ENCODE results near the gene LENG8. TPM values are rescaled to one million over a fixed set of nuclear protein-coding genes. Genes with fewer than 3 reads are reported as not detected.

The LENG8 gene
- total RNA-seq, 3 donors from 2014 or later, result 157 to 214 (median 199) TPM

DNA sequence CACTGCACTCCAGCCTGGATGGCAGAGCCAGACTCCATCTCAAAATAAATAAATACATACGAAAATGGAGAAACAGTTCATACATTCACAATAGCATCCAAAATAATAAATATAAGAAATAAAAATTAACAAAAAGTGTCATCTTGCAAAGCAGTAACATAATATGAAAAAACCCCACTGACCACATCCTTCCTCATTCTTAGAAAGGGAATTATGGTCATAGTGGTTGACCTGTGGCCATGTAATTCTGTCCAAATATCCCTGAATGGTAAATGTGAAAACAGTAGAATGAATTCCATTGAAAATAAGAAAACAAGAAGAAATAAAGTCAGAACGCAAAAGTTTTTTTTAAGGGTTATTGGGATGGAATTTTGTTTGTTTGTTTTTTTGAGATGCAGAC, 31.1 kb downstream of the LENG8 start:
- Histone ChIP-seq H3K4me1 (ENCODE audit: low read depth) (peaks cover 8% of the 10 kb centered on the region), H3K4me3 (no peak overlapping the region), H3K36me3 (ENCODE audit: low read depth) (no peaks in the 10 kb centered on the region), H3K9me3 (no peaks in the 10 kb centered on the region)
- ATAC-seq (no peak), DNase-seq (no peak)
- TF ChIP-seq CTCF (IDR thresholded peaks at IDR 0.05), result no peak
- intact Hi-C loops (cut with DNase I, micrococcal nuclease), result no loop called here

- H3K36me3 ChIP-seq (ENCODE audit: low read depth), result no peaks in the 10 kb centered on the region
- ATAC-seq (peak; percentile 63), DNase-seq (no peak)
- peaks cover 8% of the 10 kb centered on the region for H3K4me1 ChIP-seq (ENCODE audit: low read depth)
- TF ChIP-seq CTCF (IDR thresholded peaks at IDR 0.05), result peak; percentile 47
- no peak overlapping the region for H3K4me3 ChIP-seq
- intact Hi-C loops (cut with DNase I, micrococcal nuclease), result no loop called here
- H3K9me3 ChIP-seq, result no peaks in the 10 kb centered on the region
Measured at GRCh38 chr19:54481326-54481930, 32.4 kb downstream of the LENG8 start.

DNA sequence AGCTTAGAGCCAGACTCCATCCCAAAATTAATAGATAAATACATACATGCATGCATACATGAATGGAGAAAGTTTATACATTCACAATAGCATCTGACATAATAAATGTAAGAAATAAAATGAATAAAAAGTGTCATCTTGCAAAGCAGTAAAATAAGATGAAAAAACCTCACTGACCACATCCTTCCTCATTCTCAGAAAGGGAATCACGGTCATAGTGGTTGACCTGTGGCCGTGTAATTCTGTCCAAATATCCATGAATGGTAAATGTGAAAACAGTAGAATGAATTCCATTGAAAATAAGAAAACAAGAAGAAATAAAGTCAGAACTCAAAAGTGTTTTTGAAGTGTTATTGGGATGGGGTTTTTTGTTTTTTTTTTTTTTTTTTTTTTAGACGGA, 33.9 kb downstream of the LENG8 start:
- ATAC-seq, result no peak
- H3K9me3 ChIP-seq, result no peaks in the 10 kb centered on the region
- H3K4me1 ChIP-seq (ENCODE audit: low read depth), result peaks cover 5% of the 10 kb centered on the region
- no peak overlapping the region for H3K4me3 ChIP-seq
- no peak for DNase-seq
- H3K36me3 ChIP-seq (ENCODE audit: low read depth), result no peaks in the 10 kb centered on the region
- intact Hi-C loops (cut with DNase I, micrococcal nuclease), result no loop called here
- no peak for TF ChIP-seq CTCF (IDR thresholded peaks at IDR 0.05)

DNA sequence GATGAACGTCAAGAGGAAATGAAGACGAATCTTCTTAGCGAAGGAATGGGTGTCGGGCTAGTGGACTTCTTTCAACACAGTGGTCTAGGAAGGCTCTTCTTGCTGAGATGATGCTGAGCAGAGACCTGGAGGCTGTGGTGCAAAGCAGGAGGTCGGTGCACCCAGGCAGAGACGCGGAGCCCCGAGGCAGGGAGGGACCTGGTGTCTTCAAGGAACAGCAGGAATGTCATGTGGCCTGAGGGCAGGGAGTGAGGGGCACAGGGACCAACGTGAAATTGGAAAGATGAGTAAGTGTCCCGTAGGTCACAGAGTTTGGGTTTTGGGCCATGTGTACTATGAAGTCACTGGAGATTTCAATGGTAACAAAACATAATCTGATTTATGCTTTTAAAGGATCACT, 35.5 kb downstream of the LENG8 start:
- H3K9me3 ChIP-seq, result no peaks in the 10 kb centered on the region
- intact Hi-C loops (cut with DNase I, micrococcal nuclease), result no loop called here
- TF ChIP-seq CTCF (IDR thresholded peaks at IDR 0.05), result no peak
- DNase-seq (no peak), ATAC-seq (no peak)
- H3K36me3 ChIP-seq (ENCODE audit: low read depth), result no peaks in the 10 kb centered on the region
- no peak overlapping the region for H3K4me3 ChIP-seq
- peaks cover 5% of the 10 kb centered on the region for H3K4me1 ChIP-seq (ENCODE audit: low read depth)

DNA sequence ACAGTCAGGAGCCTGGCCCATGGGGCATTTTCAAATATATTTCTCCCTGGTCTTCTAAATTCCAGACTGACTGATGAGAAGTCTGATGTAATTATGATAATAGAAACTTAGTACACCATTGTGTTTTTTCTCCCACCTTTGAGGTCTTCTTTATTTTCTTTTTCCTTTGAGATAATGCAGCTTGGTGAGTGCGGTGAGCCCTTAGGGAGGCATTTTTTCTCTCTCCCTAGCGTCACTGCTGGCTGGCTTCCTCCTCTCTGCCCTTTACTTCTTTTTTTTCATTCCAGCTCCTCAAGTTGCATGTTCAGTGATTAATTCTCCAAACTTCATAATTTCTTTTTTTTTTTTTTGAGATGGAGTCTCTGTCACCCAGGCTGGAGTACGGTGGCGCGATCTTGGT, 36.9 kb downstream of the LENG8 start:
- peaks cover 5% of the 10 kb centered on the region for H3K4me1 ChIP-seq (ENCODE audit: low read depth)
- intact Hi-C loops (cut with DNase I, micrococcal nuclease), result no loop called here
- ATAC-seq, result no peak
- no peak for TF ChIP-seq CTCF (IDR thresholded peaks at IDR 0.05)
- H3K36me3 ChIP-seq (ENCODE audit: low read depth), result no peaks in the 10 kb centered on the region
- H3K9me3 ChIP-seq, result no peaks in the 10 kb centered on the region
- no peak overlapping the region for H3K4me3 ChIP-seq
- no peak for DNase-seq

DNA sequence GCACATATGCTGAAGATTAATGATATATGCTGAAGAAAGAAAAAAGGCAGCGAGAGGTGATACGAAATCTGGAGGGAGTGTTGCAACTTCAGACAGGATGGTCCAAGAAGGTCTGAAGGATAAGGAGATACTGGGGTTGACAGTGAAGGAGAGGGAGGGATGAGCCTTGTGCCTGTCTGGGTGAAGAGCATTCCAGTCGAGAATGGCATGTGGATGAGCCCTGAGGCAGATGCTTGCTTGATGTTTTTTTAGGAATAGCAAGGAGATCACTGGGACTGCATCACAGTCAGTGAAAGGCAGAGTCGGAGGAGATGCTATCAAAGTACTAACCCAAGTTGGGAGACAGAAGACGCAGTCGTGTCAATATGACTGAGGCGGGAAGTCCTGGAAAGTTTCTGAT, 40.3 kb downstream of the LENG8 start:
- Histone ChIP-seq H3K4me1 (ENCODE audit: low read depth) (no peaks in the 10 kb centered on the region), H3K36me3 (ENCODE audit: low read depth) (no peaks in the 10 kb centered on the region), H3K4me3 (no peak overlapping the region), H3K9me3 (no peaks in the 10 kb centered on the region)
- TF ChIP-seq CTCF (IDR thresholded peaks at IDR 0.05), result no peak
- intact Hi-C loops (cut with DNase I, micrococcal nuclease), result no loop called here
- ATAC-seq (no peak), DNase-seq (no peak)
